Astrocyte of the cerebellum (primary cell): ENCODE results near the gene IL36RN.

Source experiments
- DNase-seq: peaks from one replicate; pipeline ENCODE4 v3.0.0-alpha.2; 2011; ENCODE audit warnings: low read depth
- H3K4me3 ChIP-seq: 2 replicates; pipeline ENCODE4 v1.5.1; 2011; ENCODE audit warnings: mild to moderate bottlenecking, low read depth, low read length, moderate library complexity
- CTCF ChIP-seq: IDR thresholded peaks from 2 replicates; pipeline ENCODE4 v1.5.1; 2012; ENCODE audit warnings: low read length, low read depth, moderate library complexity, mild to moderate bottlenecking; ENCODE audit errors: missing control alignments
- in situ Hi-C: cut with HindIII; loops from 2 replicates; pipeline ENCODE4 v1.10.0; 2017; ENCODE audit warnings: low sequenced_read_pairs

The IL36RN gene

GRCh38 chr2:113061241-113061640 lies 2.2 kb downstream of the IL36RN start:
- TF ChIP-seq CTCF: no peak
- no peak overlapping the region for H3K4me3 ChIP-seq
- DNase-seq: no peak
- in situ Hi-C loops: no loop called here

DNA sequence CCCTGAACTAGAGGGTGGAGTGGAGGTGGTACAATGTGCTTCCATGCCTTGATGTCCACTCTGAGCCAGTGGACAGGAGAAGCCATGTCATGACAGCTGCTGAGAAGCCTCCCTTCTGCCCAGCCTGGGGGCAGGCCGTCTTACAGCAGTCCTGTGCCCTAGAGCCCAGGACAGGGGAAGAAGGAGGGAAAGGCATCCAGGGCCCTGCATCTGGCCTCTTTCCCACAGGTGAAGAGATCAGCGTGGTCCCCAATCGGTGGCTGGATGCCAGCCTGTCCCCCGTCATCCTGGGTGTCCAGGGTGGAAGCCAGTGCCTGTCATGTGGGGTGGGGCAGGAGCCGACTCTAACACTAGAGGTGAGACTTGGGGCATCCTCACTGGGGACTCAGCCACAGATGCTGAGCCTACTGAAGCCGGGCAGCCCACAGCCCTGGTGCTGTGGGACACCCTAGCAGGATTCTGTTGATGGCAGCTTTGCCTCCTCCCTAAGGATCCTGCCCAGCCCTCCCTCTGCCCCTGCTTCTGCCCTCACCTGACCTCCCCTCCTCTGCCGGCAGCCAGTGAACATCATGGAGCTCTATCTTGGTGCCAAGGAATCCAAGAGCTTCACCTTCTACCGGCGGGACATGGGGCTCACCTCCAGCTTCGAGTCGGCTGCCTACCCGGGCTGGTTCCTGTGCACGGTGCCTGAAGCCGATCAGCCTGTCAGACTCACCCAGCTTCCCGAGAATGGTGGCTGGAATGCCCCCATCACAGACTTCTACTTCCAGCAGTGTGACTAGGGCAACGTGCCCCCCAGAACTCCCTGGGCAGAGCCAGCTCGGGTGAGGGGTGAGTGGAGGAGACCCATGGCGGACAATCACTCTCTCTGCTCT lies 3.1 kb downstream of the IL36RN start:
- no peak for TF ChIP-seq CTCF
- in situ Hi-C loops: no loop called here
- no peak overlapping the region for H3K4me3 ChIP-seq
- no peak for DNase-seq

GRCh38 chr2:113064281-113064680 lies 5.3 kb downstream of the IL36RN start:
- H3K4me3 ChIP-seq: no peak overlapping the region
- DNase-seq: no peak
- in situ Hi-C loops: no loop called here
- no peak for TF ChIP-seq CTCF

GRCh38 chr2:113064898-113065297 lies 5.9 kb downstream of the IL36RN start:
- in situ Hi-C loops: no loop called here
- DNase-seq: no peak
- no peak for TF ChIP-seq CTCF
- H3K4me3 ChIP-seq: no peak overlapping the region

- no peak within 1 kb of the TSS for H3K4me3 ChIP-seq
- in situ Hi-C loops: no loop called here
- DNase-seq: no peak
- TF ChIP-seq CTCF: no peak
These were observed 8.7 kb downstream of the IL36RN start, which contains the start of gene IL1F10 for GRCh38 chr2:113067681-113068080. IL1F10 (plus strand) TSS chr2:113067970; CDS start chr2:113072739, 4,769 bp downstream.

GRCh38 chr2:113068249-113068648 lies 9.3 kb downstream of the IL36RN start:
- in situ Hi-C loops: no loop called here
- TF ChIP-seq CTCF: no peak
- H3K4me3 ChIP-seq: no peak overlapping the region
- DNase-seq: no peak
